Measurements from ENCODE around the gene HSD17B4. TPM values are rescaled to one million over a fixed set of nuclear protein-coding genes. Genes with fewer than 3 reads are reported as not detected.
"Not testable (repeated sequence)": the region's sequence is repeated elsewhere in the genome, so short reads cannot be mapped to it uniquely, and the experiment has no call there.

HSD17B4 gene
- total RNA-seq, 1 donor from 2014 or later = 88.1 TPM

DNA sequence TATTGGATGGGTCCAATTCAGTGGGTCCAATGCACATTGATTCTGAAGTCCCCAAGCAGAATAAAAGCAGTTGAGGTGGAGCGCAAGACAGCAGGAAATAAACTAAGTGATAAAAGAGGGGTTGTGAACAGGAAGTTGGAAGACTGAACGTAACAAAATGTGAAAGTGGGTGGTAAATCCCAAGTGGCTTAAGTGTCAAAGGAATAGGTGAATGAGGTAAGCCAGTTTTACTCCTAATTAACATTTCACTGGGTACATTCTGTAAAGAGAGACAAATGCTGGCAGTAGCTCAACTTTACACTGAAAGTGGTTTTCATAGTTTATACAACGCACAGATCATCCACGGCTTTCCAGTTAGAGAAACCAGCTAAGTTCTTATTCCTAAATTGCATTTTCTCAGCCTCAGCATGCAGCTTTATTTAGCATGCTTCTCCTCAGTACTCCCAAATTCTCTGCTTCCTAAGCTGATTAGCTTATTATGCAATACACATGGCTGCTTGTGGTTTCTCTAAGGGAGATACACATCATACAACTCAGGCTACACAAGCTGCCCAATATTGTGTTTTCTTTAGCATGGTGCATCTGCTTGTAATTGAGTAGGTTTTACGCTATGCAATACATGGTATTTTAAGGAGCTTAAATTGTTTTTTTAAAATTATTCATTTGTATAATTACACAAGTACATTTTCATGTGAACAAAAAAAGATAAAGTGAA is 34.2 kb upstream of the HSD17B4 start:
- peaks cover 12% of the 10 kb centered on the region for H3K4me1 Mint-ChIP-seq (ENCODE audit: low read depth)

DNA sequence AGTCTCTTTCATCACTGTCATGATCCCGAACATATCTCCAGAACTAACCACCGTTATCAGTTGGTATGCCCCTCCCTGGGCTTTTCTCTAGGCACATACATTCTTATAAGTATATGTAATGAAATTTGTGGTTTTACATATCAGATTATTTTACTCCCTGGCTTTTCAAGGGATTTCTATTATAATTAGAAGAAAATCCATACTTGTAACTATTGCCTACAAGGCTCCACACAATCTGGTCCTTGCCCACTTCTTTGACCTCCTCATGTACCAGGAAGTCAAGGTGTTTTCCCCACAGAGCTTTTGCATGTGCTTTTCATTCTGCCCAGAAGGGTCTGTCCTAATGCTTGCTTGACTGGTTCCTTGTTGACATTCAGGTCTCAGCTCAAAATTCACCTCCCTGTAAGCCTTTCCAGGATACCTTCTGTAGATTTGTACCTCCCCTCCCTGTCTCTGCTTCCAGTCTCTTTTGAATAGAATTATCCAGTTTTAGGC is 33.6 kb upstream of the HSD17B4 start:
- intact Hi-C loops (cut with micrococcal nuclease) = no loop called here
- H3K9me3 Mint-ChIP-seq = no peaks in the 10 kb centered on the region
- no peak overlapping the region for H3K27ac Mint-ChIP-seq
- peaks cover 13% of the 10 kb centered on the region for H3K27me3 Mint-ChIP-seq (ENCODE audit: low read depth)
- H3K4me3 Mint-ChIP-seq (ENCODE audit: low read depth) = no peak overlapping the region
- H3K4me1 Mint-ChIP-seq (ENCODE audit: low read depth) = peaks cover 12% of the 10 kb centered on the region
- DNase-seq (ENCODE audit: low spot score) = no peak
- no peaks in the 10 kb centered on the region for H3K36me3 Mint-ChIP-seq (ENCODE audit: low read depth)

More for the DNA sequence above, 34.2 kb upstream of the HSD17B4 start:
- Mint-ChIP-seq H3K4me3 (ENCODE audit: low read depth) (no peak overlapping the region), H3K27me3 (ENCODE audit: low read depth) (peaks cover 12% of the 10 kb centered on the region), H3K27ac (no peak overlapping the region), H3K36me3 (ENCODE audit: low read depth) (no peaks in the 10 kb centered on the region), H3K9me3 (no peaks in the 10 kb centered on the region)
- no peak for DNase-seq (ENCODE audit: low spot score)
- intact Hi-C loops (cut with micrococcal nuclease) = no loop called here

DNA sequence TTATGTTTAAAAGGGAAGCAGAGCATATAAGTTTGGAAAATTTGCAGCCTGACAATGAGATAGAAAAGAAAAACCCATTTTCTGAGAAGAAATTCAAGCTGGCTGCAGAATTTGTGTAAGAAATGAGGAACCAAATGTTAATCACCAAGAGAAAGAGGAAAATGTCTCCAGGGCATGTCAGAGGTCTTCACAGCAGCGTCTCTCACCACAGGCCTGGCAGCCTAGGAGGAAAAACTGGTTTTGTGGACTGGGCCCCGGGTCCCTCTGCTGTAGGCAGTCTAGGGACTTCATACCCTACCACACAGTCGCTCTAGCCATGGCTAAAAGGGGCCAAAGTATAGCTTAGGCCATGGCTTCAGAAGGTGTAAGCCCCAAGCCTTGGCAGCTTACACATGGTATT is 32.1 kb upstream of the HSD17B4 start:
- Mint-ChIP-seq H3K4me1 (ENCODE audit: low read depth) (peaks cover 7% of the 10 kb centered on the region), H3K9me3 (no peaks in the 10 kb centered on the region), H3K36me3 (ENCODE audit: low read depth) (no peaks in the 10 kb centered on the region), H3K4me3 (ENCODE audit: low read depth) (no peak overlapping the region), H3K27me3 (ENCODE audit: low read depth) (peaks cover 8% of the 10 kb centered on the region), H3K27ac (no peak overlapping the region)
- intact Hi-C loops (cut with micrococcal nuclease) = no loop called here
- no peak for DNase-seq (ENCODE audit: low spot score)

DNA sequence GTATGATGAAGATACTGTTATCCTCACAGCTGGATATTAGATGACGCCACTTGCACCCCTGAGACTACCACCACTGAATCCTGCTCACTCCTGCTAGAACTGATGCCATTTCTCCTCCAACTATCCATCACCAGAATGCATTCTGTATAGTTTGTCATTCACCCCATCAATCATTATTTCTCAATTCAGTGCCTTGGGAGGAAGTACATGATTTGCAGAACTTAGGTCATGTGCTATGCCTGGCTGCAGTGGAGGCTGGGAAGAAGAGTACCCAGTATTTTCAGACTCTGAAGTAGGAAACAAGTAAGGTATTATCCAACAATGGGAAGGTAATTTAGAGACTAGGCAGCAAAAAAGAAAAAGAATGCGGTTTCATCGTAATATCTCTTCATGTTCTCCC is 26.2 kb upstream of the HSD17B4 start:
- Mint-ChIP-seq H3K27me3 (ENCODE audit: low read depth) (peaks cover 9% of the 10 kb centered on the region), H3K9me3 (no peaks in the 10 kb centered on the region), H3K4me3 (ENCODE audit: low read depth) (no peak overlapping the region), H3K4me1 (ENCODE audit: low read depth) (peaks cover 3% of the 10 kb centered on the region), H3K36me3 (ENCODE audit: low read depth) (no peaks in the 10 kb centered on the region), H3K27ac (no peak overlapping the region)
- no peak for DNase-seq (ENCODE audit: low spot score)
- intact Hi-C loops (cut with micrococcal nuclease) = no loop called here

DNA sequence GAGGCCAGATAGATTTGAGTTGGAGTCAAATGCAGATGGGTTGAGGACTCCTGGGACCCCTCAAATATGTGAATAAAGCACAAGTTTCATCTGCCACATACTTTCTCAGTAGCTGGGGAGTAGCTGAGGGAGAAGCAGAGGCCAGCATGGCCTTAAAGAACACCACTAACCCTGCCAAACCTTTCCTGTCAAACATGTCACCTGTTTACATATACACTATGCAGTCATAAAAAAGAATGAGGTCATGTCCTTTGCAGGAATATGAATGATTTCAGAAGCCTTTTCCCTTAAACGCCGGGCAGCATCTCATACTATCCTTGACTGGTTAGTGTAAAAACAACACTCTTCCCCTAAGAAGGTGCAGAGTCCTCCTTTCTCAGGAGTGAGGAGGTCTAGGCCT is 25.2 kb upstream of the HSD17B4 start:
- H3K4me3 Mint-ChIP-seq (ENCODE audit: low read depth) = no peak overlapping the region
- peaks cover 3% of the 10 kb centered on the region for H3K4me1 Mint-ChIP-seq (ENCODE audit: low read depth)
- intact Hi-C loops (cut with micrococcal nuclease) = no loop called here
- H3K27me3 Mint-ChIP-seq (ENCODE audit: low read depth) = peaks cover 10% of the 10 kb centered on the region
- H3K36me3 Mint-ChIP-seq (ENCODE audit: low read depth) = no peaks in the 10 kb centered on the region
- H3K27ac Mint-ChIP-seq = no peak overlapping the region
- no peaks in the 10 kb centered on the region for H3K9me3 Mint-ChIP-seq
- no peak for DNase-seq (ENCODE audit: low spot score)

DNA sequence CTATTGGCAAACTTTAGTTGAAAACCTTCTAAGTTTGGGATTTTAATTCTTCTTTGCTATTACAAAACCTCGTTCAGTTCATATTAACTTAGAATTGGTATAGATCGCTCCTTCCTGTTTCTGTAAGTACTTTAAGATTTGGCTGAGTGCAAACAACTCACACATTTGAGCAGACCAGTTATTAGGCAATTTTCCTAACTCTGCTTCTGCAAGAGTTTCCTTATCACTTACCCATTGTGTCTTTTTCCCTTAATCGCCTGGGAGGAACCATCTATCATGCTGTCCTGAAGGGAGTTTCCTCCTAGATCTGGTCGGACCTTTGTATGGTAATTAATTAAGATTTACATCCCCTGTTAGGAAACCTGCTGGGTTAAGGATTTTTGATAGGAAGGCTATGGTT is 24.7 kb upstream of the HSD17B4 start:
- not testable (repeated sequence) for H3K9me3 Mint-ChIP-seq; H3K4me3 Mint-ChIP-seq (ENCODE audit: low read depth)

DNA sequence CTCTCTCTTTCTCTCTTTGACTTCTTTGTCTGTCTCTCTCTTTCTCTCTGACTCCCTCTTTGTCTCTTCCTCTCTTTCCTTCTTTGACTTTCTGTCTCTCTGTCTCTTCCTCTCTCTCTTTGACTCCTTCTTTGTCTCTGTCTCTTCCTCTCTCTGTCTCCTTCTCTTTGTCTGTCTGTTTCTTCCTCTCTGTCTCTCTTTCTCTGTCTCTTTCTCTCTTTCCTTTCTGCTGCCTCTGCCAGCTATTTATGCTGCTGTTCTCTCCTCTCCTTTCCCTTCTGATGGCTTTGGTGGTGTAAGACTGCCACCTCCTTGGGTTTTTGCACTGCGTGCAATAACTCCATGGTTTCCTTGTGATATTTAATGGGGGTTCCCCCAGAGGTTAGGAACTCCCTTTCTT is 24.1 kb upstream of the HSD17B4 start:
- H3K4me3 Mint-ChIP-seq (ENCODE audit: low read depth); intact Hi-C loops (cut with micrococcal nuclease); H3K27ac Mint-ChIP-seq; H3K4me1 Mint-ChIP-seq (ENCODE audit: low read depth); H3K36me3 Mint-ChIP-seq (ENCODE audit: low read depth); H3K9me3 Mint-ChIP-seq; DNase-seq (ENCODE audit: low spot score): not testable (repeated sequence)
- H3K27me3 Mint-ChIP-seq (ENCODE audit: low read depth) = peaks cover 10% of the 10 kb centered on the region

More for the DNA sequence above, 24.7 kb upstream of the HSD17B4 start:
- DNase-seq (ENCODE audit: low spot score); H3K36me3 Mint-ChIP-seq (ENCODE audit: low read depth); intact Hi-C loops (cut with micrococcal nuclease); H3K4me1 Mint-ChIP-seq (ENCODE audit: low read depth); H3K27ac Mint-ChIP-seq: not testable (repeated sequence)
- H3K27me3 Mint-ChIP-seq (ENCODE audit: low read depth) = peaks cover 10% of the 10 kb centered on the region

DNA sequence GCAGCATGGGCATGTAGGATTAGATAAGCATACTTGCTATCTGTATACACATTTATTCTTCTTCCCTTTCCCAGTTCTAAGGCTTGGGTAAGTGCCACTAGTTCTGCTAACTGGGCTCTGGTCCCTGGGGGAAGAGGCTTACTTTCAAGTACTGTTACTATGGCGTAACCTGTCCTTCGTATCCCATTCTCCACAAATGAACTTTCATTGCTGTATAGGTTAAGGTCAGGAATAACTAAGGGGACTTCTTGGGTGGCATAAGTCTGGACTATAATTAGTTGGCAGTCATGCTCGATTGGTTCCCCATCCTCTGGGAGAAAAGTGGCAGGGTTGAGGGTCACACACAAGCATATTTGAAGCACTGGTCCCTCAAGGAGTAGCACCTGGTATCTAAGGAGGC is 23.7 kb upstream of the HSD17B4 start:
- intact Hi-C loops (cut with micrococcal nuclease); H3K27ac Mint-ChIP-seq; H3K36me3 Mint-ChIP-seq (ENCODE audit: low read depth); DNase-seq (ENCODE audit: low spot score); H3K4me3 Mint-ChIP-seq (ENCODE audit: low read depth); H3K9me3 Mint-ChIP-seq; H3K4me1 Mint-ChIP-seq (ENCODE audit: low read depth): not testable (repeated sequence)
- H3K27me3 Mint-ChIP-seq (ENCODE audit: low read depth) = peaks cover 10% of the 10 kb centered on the region

DNA sequence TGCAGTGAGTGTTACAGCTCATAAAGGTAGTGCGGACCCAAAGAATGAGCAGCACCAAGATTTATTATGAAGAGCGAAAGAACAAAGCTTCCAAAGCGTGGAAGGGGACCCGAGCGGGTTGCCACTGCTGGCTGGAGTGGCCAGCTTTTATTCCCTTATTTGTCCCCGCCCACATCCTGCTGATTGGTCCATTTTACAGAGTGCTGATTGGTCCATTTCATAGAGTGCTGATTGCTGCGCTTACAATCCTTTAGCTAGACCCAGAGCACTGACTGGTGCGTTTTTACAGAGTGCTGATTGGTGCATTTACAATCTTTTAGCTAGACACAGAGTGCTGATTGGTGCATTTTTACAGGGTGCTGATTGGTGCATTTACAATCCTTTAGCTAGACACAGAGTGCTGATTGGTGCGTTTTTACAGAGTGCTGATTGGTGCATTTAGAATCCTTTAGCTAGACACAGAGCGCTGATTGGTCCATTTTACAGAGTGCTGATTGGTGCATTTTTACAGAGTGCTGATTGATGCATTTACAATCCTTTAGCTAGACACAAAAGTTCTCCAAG is 19.5 kb upstream of the HSD17B4 start:
- H3K27ac Mint-ChIP-seq; H3K36me3 Mint-ChIP-seq (ENCODE audit: low read depth); DNase-seq (ENCODE audit: low spot score); H3K9me3 Mint-ChIP-seq; intact Hi-C loops (cut with micrococcal nuclease); H3K4me3 Mint-ChIP-seq (ENCODE audit: low read depth): not testable (repeated sequence)
- Mint-ChIP-seq H3K27me3 (ENCODE audit: low read depth) (peaks cover 13% of the 10 kb centered on the region), H3K4me1 (ENCODE audit: low read depth) (peaks cover 11% of the 10 kb centered on the region)

DNA sequence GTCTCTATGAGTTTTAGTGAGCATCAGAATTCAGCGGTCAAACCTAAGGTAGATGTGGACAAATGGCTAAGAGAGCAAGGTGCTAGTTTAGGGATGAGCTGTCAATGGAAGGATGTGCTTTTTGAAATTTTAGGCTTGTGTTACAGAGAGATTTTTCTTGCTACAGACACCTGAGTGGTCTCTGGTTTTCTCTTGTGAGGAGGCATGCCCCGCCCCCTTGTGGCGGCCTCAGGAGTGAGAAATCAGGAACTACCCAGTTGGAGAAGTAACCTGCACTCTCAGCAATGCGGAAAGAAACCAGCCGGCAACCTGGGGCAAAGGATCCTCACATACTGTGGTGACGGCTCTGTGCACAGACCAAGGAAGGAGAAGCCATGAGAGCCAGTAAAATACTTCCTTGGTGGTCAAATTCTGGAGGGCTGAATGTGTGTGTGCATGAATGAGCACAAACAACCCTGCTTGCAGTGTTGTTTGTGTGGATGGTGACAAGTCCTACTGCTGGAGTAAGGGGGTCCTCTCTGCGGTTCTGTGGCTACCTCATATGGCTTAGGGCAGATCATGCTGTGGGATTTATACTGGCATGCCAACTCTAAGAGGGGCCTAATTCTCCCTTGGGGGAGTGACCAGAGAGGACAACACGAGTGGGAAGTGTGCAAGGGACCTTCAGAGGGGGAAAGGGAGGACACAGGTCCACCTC is 16.7 kb upstream of the HSD17B4 start:
- H3K36me3 Mint-ChIP-seq (ENCODE audit: low read depth) = no peaks in the 10 kb centered on the region
- peaks cover 4% of the 10 kb centered on the region for H3K9me3 Mint-ChIP-seq
- peak; percentile 48 for DNase-seq (ENCODE audit: low spot score)
- no peak overlapping the region for H3K27ac Mint-ChIP-seq
- intact Hi-C loops (cut with micrococcal nuclease) = loop anchor here (1.0 kb wide), 1 partner anchor 447 kb away; the partner anchor contains the start of gene DTWD2
- no peak overlapping the region for H3K4me3 Mint-ChIP-seq (ENCODE audit: low read depth)
- H3K27me3 Mint-ChIP-seq (ENCODE audit: low read depth) = peaks cover 18% of the 10 kb centered on the region
- peaks cover 9% of the 10 kb centered on the region for H3K4me1 Mint-ChIP-seq (ENCODE audit: low read depth)

DNA sequence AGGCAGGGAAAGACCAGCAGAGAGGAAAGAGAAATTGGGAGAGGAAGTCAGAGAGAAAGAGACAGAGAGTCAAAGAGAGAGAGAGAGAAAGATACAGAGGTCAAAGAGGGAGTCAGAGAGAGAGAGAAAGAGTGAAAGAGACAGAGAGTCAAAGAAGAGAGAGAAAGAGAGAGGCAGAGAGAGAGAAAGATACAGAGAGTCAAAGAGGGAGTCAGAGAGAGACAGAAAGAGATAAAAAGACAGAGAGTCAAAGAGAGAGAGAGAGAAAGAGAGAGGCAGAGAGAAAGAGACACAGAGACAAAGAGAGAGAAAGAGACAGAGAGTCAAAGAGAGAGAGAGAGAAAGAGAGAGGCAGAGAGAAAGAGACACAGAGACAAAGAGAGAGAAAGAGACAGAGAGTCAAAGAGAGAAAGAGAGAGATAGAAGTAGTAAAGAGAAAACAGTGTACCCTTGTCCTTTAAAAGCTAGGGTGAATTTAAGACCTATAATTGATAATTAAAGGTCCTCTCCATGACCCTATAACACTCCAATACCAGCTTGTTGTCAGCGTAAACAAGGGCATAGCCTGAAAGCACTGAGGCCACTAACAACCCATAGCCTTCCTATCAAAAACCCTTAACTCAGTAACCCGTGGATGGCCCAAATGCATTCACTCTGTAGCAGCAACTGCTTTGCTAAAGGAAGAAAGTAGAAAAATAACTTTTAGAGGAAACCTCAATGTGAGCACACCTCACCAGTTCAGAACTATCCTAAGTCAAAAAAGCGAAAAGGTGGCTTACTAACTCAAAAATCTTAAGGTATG is 14.3 kb upstream of the HSD17B4 start:
- H3K27me3 Mint-ChIP-seq (ENCODE audit: low read depth) = peaks cover 32% of the 10 kb centered on the region
- H3K36me3 Mint-ChIP-seq (ENCODE audit: low read depth); H3K27ac Mint-ChIP-seq; H3K4me3 Mint-ChIP-seq (ENCODE audit: low read depth); DNase-seq (ENCODE audit: low spot score); H3K9me3 Mint-ChIP-seq; intact Hi-C loops (cut with micrococcal nuclease); H3K4me1 Mint-ChIP-seq (ENCODE audit: low read depth): not testable (repeated sequence)

DNA sequence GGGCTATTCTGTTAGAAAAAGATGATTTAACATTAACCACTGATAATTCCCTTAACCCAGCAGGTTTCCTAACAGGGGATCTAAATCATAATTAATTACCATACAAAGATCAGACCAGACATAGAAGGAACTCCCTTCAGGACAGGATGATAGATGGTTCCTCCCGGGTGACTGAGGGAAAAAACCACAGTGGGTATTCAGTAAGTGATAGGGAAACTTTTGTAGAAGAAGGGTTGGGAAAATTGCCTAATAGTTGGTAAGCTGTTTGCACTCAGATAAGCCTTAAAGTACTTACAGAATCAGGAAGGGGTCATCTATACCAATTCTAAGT is 13.7 kb upstream of the HSD17B4 start:
- H3K4me3 Mint-ChIP-seq (ENCODE audit: low read depth) = not testable (repeated sequence)

More for the DNA sequence above, 13.7 kb upstream of the HSD17B4 start:
- H3K36me3 Mint-ChIP-seq (ENCODE audit: low read depth); intact Hi-C loops (cut with micrococcal nuclease); DNase-seq (ENCODE audit: low spot score); H3K9me3 Mint-ChIP-seq; H3K4me1 Mint-ChIP-seq (ENCODE audit: low read depth); H3K27ac Mint-ChIP-seq: not testable (repeated sequence)
- H3K27me3 Mint-ChIP-seq (ENCODE audit: low read depth) = peaks cover 34% of the 10 kb centered on the region
